NCI-H2081 (cell line): ENCODE measurements around the gene TPPP.

Experiments used
- DNase-seq, 2 experiments: peaks; one replicate each; lab custom pipeline; 2025; lab: John Stamatoyannopoulos, UW

TPPP gene

GRCh38 chr5:624951-625230 lies 68.3 kb downstream of the TPPP start:
- DNase-seq = no peak

GRCh38 chr5:624118-624950 lies 68.8 kb downstream of the TPPP start:
- no peak for DNase-seq

- DNase-seq = no peak
Measured at GRCh38 chr5:623531-623930, 69.6 kb downstream of the TPPP start.

- no peak for DNase-seq
Measured at GRCh38 chr5:622946-623522, 70.1 kb downstream of the TPPP start.

GRCh38 chr5:622359-622758 lies 70.8 kb downstream of the TPPP start:
- DNase-seq = no peak

GRCh38 chr5:621341-621761 lies 71.8 kb downstream of the TPPP start:
- DNase-seq = no peak

GRCh38 chr5:620586-621180 lies 72.5 kb downstream of the TPPP start:
- DNase-seq = no peak

- DNase-seq = no peak
Measured at GRCh38 chr5:620152-620551, 73.0 kb downstream of the TPPP start.

GRCh38 chr5:619444-619843 lies 73.7 kb downstream of the TPPP start:
- DNase-seq = no peak

GRCh38 chr5:618450-618849 lies 74.7 kb downstream of the TPPP start:
- no peak for DNase-seq

GRCh38 chr5:617896-618295 lies 75.3 kb downstream of the TPPP start:
- DNase-seq = no peak

- DNase-seq = no peak
Measured at GRCh38 chr5:616484-617039, 76.6 kb downstream of the TPPP start.

GRCh38 chr5:612498-613424 lies 80.4 kb downstream of the TPPP start:
- peak in 1 of 2 experiments; percentile 67 for DNase-seq

- peak; percentile 91 to 96 for DNase-seq
Measured at GRCh38 chr5:611731-612486, 81.2 kb downstream of the TPPP start, which contains the start of gene CEP72. Gene CEP72 (plus strand): TSS chr5:612340. CDS start chr5:612362, 22 bp downstream.

- DNase-seq = no peak
Measured at GRCh38 chr5:610744-611730, 82.1 kb downstream of the TPPP start.

GRCh38 chr5:610011-610743 lies 83.0 kb downstream of the TPPP start:
- DNase-seq = no peak
